SKM-1 (cell line): ENCODE data around the gene GNAQ.

Experiments used
- DNase-seq: peaks from one replicate; lab custom pipeline; 2025; ENCODE audit not compliant: unreplicated experiment; lab: John Stamatoyannopoulos, UW

The GNAQ gene

DNA sequence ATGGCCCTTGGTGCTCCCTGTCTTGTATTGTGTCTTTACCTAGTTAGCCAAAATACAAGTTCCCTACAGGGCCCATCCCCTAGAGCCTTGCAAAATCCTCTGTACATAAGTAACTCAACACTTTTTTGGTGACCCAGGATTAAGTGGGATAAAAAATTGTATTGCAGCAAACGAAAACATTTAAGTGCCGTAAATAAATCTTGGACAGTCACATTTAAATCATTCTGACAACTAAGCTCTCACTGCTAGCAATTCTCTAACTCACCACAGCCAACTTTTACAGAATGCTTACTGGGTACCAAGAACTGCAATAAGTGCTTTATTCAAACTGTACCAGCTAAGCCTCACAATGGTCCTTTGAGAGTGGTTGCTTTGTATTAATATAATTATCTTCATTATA lies 56.6 kb downstream of the GNAQ start:
- DNase-seq, result no peak

DNA sequence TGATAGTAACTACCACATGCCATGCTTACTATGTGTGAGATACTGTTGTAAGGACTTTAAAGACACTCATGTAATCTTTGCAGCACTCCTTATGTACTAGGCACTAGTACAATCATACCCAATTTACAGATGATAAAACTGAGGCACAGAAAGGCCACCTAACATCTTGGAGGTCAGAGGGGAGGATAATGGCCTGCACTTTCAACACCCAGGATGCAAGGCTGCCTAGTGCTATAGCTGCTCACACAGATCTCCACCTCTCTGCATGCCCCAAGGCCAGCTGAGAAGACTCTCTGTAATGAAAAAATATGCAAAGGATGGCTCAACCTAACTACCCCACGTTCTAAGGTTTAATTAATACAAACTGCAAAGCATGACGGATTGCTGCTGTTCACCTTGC lies 57.2 kb downstream of the GNAQ start:
- DNase-seq, result no peak

DNA sequence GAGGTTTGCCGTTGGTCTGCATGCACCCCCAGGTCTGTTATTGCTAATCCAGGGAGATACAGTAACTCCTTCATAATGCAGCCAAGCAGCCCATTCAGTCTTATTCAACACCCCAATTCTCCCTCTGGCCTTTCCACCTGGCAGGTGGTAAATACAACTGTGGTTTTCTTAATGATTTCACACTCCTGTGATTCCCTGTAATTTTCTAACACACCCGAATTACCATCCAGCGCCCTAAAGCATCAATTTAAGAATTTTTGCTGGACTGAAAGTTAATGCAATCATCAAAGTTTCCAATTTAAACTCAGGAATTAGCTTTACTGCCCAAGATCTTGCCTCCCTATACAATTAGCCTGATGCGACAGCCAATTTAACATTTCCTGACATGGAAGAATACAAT lies 62.5 kb downstream of the GNAQ start:
- DNase-seq, result no peak

DNA sequence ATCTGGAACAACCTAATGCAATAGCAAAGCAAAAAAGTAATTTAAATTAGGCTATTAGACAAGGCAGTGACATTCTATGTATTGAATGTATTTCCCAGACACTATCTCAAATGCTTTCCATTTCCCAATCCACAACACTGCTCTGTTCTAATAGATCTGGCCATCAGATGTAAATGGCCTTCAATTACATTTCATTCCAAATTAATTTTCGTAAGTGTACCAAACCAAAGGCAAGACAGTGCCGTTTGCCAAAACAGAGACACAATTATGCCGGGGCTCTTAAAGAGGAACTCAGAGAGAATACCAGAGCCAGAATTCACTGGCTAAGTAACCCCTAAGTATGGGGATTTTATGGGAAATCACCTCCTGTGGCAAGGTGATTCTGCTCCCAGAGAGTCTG lies 63.1 kb downstream of the GNAQ start:
- DNase-seq, result no peak

DNA sequence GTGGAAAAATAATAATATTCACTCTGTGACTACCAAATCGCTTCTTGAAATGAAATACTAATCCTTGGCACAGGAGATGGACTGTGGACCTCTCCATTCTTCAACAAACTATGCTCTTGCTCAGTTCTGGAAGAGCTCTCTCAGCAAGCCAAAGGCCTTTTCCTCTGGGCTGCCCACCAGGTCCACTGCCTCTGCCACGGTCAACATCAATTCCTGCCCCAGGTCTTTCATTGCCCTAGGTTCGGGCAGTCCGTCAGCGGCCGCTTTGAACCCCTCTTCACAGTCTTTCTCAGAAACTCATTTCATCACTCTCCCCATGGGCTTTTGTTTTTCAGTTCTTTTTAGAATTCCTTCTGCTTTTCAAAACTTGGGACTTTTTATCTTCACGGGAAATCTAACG lies 64.9 kb downstream of the GNAQ start:
- no peak for DNase-seq

DNA sequence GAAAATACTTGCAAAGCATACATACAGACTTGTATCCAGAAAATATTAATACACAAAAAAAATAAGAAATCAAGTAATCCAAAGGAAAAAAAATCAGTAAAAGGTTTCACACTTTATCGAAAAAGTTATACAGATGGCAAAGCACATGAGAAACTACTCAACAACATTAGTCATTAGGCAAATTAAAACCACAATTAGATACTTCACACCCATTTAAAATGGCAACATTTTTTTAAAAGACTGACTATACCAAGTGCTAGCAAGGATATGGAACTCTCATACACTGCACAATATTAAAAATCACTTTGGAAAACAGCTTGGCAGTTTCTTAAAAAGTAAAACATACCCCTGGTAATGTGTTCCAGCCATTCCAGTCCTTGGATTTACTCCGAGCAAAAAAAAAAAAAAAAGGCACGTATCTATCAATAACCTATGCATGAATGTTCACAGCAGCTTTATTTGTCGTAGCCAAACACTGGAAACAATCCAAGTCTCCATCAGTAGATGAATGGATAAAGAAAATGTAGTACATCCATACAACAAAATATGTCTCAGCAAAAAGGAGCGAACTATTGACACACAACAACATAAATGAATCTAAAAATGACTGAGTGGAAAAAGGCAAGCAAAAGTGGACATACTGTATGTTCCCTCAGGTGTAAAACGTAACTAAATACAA lies 66.0 kb downstream of the GNAQ start:
- no peak for DNase-seq

DNA sequence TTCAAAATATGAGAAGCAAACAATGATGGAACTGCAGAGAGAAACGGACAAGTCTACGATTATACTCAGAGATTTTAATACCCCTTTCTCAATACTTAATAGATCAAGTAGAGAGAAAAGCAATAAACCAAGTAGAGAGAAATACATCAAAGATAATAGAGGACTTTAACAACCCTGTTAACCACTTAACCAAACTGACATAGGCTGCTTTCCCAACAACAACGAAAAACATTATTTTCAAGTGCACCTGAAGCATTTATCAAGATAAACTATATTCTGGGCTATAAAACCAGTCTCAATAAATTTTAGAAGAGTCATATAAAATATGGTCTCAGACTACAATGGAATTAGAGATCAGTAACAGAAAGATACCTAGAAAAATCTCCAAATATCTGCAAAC lies 67.4 kb downstream of the GNAQ start:
- no peak for DNase-seq

DNA sequence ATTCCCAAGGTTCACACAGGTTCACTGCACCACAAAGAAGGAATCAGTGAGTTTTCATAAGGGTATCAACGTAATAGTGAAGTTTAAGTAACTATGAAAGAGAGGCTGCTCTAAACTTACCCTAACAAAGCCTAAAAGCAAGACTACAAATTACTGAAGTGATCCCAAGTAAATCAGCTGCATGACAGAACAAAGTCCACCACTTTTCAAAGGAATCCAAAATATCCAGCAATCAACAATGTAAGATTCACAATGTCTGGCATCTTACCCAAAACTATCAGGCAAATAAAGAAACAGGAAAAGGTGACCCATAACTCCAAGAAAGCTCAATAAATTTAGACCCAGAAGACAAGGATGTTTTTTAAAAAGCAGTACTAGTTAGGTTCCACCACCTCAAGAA lies 70.1 kb downstream of the GNAQ start:
- DNase-seq, result no peak

DNA sequence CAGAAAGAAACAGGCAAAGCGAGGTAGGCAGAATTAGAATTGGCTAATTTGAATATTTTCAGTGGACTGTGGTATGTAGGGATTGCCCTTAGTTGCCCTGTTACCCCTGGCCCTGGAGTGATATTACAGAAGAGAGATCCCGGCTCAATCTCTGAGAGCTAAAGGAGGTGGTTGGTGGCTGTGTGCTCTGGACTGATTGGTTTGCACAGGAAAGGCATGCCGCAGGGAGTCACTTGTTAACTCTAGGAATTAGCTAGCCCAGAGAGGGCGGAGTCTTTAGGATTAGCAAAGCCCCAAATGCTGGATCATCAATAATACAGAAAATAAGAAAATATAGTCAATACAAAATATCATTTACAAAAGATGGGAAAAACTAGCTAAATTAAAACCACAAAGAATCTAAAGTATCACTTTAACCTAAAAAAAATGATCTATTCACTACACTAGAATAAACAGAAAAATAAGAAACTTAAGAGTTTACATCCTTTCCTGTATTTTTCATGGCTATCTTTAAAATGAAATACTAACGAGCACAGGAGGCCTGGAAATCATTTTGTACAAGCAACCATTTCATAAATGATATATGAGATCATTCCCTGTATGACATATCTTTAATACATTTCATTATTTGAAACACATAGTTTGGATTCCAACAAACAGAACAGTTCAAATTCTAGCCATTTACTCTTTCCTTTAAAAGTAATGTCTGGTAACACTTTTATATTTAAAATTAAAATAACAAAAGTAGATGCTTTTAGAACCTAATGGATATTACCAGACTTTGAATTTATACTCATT lies 71.1 kb downstream of the GNAQ start:
- no peak for DNase-seq

DNA sequence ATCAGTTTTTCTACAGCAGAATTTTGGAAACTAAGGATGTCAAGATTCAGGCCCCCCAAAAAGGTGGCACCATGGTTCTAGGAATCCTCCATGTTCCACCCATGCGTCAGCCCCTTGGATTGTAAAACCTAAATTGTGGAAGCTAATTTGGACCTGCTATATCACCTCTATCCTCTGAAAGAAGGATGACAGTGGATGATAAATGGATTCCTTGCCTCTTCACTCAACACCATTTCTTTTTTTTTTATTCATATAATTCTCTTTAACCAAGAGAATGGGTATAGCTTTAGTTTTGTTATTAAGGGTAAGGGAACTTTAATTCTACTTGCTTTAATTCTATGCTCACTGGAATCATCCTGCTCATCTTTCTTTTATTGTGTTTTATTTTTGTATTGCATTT lies 71.8 kb downstream of the GNAQ start:
- DNase-seq, result no peak

DNA sequence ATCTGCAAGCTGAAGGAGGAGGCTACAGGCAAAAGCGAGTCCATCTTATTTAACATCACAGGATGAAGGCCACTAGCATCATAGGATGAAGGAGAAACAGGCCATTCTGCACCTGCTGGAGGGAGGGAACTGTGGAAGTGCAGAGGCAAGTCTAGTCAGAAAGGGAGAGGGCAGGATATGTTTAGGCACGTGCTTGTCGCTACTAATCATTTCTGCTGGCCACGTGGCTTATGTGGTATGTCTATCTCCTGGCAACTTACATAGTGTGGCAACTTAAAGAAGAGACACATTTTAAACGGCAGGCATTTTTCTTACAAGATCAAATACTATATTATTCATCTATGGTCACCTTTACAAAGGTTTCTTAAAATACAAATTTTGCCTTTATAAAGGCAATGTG lies 74.0 kb downstream of the GNAQ start:
- DNase-seq, result no peak

DNA sequence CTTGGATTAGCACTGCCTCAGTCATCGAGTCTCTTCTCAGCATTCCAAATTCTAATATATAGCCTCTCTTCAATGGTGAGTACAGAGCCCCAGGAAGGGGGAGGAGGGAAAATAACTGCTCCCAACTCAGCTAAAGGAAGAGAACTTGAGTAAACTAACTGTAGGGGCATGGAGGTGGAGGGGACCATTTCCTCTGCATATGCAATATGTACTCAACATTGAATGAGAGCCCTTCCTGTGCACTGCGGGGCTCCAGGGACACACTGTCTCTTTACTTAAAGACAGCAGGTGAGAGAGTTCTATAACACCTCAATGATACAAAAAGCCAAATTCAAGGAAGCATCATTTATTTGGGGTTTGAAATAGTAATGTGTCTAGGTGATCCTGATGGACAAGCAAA lies 75.1 kb downstream of the GNAQ start:
- no peak for DNase-seq

DNA sequence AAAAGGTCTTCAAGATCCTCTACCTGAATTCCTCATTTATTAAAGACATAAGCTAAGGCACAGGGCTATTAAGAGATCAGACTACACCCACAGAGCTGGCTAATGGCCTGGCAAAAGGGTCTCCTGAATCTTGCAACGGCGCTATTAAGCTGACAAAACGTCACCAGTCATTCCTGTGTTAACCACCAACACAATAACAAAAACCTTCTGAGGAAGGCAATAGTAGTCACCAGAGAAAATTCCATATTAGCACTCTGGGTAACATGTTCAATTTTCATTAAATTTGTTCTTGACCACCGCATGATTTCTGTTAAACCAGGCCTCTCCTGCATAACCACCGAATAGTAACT lies 77.0 kb downstream of the GNAQ start:
- no peak for DNase-seq

DNA sequence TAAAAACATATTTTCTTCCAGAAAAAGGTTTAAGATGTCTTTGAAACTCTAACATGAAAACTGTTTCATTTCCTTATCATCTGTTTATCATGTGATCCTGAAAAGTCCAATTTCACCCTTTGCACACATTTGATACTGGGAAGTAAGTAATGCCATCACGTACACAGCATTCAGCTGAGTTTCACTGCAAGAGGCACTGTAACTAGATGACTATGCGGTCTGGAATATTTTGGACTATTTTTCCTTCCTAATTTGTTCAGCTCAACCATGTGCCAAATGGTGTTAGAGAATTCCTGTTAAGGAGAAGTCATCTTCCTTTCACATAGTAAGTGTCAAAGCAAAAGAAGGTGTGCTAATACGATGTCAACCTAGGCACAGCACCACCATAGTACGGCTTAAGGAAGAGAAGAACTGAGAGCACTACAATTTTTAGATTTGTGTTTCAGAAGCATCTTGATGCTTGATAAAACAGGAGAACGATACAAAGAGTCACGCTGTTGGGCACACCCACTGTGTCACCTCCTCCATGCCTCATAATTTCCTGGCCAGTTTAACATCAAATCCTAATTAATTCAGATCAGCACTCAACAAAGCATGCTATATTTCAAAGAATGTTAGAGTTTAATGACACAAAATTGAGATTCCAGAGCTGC lies 77.5 kb downstream of the GNAQ start:
- DNase-seq, result no peak

DNA sequence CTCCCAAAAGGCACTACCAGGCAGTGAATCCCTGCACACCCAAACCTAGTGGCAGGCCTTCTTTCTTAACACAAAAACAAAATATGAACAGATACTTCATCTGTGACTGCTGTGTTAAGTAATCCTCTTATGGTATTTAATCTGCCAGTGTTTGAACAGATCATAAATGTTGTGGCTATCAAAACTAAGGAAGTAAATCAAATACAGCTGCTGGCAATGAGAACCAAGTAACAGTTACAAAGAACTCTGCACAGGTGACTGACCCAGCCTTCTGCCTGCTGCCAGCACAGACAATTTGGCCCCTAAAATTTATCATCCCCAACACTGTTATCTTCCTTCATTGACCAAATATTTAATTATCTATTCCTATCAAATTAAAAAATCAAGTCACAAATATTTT lies 78.0 kb downstream of the GNAQ start:
- no peak for DNase-seq

DNA sequence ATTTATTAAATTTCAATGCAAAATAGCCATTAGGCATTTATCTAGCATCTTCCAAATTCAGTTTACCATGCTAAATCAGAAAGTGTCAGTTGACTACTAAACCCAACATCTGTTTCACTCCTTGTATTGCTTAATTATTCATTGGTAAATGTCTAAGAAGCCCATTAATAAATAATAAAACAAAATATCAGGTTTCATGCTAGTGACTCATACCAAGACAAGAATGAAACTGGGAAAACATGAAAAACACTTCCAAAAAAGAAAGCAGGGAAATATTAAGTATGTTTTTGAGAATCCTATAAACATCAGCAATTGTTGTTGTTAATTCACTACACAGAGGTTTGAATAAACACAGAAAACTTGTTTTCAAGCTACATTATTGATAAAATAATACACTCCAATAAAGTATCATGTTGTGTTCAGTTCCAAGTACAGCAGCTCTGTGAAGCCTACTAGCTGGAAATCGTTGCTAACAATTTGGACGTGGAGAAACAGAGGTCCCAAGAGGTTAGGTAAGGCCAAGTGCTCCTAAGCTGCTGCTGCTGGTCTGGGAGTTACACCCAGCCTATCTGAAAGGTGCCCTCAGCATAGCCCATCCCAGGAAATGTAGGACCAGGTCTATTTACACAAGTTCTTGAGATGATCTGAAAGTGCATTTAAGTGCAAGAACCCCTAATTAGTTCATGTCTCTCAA lies 78.8 kb downstream of the GNAQ start:
- DNase-seq, result no peak

DNA sequence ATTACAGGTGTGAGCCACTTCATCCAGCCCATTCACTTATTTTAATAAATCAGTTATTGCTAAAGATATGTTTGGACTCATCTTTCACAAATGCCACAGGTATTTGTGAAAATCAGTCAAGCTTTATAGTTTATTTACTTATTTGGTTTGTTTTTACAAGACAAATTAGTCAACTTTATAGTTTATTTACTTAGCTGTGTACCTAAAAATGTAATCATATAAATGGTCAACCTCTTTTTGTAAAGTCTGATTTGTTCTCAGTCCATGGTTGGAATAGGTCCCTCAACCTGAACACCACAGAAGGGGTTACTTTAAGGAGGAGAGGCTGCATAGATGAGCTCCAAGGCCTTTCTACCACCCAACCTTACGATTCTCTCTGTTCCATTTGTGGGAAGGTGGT lies 80.2 kb downstream of the GNAQ start:
- no peak for DNase-seq

DNA sequence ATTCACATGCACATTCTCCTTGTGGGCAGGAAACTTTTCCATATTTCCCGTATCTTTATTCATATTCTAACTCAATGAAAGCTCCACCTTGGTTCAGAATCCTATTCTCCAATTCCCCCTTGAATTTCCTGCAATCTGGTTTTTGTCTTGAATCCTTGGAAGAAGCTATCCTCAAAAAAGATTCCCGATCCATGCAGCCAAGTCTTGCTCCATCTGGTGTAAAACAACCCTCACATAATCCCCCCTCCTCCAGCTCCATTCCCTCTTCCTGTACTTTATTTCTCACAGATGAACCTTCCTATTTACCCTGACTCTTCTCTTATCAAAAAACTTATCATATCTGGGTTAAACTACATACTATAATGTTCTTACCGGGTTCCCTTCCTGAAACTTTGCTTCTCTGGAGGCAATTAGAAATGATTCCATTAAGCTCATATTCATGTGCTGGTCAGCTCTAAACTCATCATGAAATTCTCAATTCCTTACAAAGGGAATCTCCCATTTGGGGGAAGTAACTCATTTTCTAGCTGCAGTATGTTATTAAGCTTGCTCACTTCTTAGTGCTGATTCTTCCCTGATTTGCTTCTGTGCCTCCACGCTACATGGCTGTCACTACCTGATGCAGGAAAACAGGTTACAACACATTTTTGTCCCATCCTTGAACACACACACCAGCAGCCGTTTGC lies 81.7 kb downstream of the GNAQ start:
- no peak for DNase-seq

DNA sequence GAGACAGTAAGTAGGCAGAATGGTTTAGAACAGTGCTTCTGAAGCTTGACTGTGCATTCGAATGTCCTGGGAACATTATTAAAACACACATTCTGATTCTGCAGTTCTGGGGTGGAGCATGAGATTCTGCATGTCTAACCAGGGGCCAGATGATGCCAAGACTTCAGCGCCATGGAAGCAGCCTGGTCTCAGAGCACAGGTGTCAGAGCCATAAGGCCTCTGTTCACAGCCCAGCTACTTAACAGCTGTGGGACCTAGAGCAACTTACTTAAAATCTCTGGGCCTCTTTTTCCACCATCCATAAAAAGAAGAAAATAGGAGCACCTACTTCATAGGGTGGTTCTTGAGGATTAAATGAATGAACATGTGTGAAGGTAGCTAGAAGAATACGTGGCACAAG lies 84.0 kb downstream of the GNAQ start:
- DNase-seq, result no peak

DNA sequence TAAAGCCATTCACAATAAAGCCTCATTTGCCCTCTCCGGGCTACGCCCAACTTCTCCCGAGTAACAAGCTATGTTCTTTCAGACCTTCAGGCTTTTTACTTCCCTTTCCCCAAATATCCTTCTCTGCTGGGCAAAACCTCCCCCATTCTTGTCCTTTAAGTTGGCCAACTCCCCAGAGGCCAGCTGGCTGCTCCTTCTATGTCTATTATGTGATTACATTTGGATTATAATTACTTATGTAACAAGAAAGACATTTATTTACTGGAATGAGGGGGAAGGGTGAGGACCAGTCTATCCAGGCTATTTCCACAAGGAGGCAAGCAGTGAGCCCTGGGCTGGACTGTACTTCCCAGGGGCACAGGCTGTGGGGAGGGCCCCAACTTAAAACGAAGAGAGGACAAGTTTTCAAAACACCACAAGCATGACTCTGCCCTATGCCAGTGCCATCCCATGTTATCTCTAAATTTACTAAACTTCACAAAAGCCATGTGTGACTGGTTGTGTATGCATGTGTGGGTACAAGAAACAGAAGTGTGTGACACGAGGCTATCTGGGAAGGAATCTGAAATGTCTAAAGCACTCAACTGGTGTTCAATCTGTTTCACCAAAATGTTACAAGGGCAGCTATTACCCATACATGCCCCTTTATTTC lies 84.5 kb downstream of the GNAQ start:
- no peak for DNase-seq

DNA sequence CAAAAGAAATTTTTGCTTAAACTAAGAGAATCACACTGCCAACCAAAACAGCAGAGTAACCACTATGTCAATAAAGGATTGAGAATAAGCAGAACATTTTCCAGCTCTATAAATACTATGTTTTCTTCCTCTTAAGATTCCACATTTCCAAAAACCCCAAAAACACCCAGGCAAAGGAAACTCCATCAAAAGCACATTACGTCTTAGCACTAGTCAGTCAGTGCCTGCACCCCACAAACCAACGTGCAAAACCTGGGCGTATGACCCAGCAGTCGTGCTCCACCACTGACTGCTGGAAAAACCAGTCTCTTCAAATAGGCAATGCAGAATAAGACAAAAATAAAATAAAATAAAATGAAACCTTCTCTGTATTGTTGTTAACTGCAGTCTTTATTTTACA lies 85.3 kb downstream of the GNAQ start:
- no peak for DNase-seq
